ENCODE results near the gene ZFAND2B.

- TF ChIP-seq CTCF (IDR thresholded peaks at IDR 0.05; ENCODE audit: insufficient read depth, low read length, poor library complexity, severe bottlenecking): no peak
- no peak for TF ChIP-seq EZH2phosphoT487 (conservative IDR thresholded peaks at IDR 0.05; ENCODE audit: low read length)
These were observed 43.4 kb upstream of the ZFAND2B start for GRCh38 chr2:219163156-219163555.

Data from SU-DHL-6 (cell line).